Measurements from ENCODE around the gene TSPY8.
"Not testable (repeated sequence)": the region's sequence is repeated elsewhere in the genome, so short reads cannot be mapped to it uniquely, and the experiment has no call there.

Gene TSPY8, protein sequence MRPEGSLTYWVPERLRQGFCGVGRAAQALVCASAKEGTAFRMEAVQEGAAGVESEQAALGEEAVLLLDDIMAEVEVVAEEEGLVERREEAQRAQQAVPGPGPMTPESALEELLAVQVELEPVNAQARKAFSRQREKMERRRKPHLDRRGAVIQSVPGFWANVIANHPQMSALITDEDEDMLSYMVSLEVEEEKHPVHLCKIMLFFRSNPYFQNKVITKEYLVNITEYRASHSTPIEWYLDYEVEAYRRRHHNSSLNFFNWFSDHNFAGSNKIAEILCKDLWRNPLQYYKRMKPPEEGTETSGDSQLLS

DNA sequence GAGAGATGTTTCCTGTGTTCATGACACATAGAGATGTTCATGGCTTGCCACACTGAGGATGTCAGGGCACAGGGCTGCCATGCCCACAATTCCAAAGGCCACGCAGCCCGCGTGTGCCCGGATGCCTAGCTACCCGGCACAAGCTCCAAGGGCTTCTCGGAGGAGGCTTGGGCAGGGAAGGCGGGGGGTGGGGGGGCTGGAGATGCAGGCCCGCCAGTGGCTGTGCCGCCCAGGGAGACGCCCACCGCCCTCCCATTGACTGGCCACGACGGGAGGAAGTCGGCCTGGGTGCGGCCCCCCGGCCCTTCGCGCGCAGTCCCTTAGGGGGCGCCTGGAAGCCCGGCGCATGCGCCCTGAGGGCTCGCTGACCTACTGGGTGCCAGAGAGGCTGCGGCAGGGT, at the start of gene TSPY8:
TSS of gene TSPY8 (plus strand) at position 301 of the 400 bp plus-strand sequence. CDS start at position 347, 46 bp downstream.
- not testable (repeated sequence) for DNase-seq (ENCODE audit: low spot score)

DNA sequence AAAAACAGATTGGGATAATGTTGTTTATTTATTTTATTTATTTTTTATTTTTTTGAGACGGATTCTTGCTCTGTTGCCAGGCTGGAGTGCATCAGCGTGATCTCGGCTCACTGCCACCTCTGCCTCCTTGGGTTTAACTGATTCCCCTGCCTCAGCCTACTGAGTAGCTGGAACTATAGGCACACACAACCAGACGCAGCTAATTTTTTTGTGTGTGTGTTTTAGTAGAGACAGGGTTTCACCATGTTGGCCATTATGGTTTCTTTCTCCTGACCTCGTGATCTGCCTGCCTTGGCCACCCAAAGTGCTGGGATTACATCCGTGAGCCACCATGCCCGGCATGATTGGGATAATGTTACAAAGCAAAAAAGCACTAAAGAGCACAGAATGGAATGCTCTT, 36.6 kb upstream of the TSPY8 start:
- DNase-seq (ENCODE audit: low spot score), result no peak

DNA sequence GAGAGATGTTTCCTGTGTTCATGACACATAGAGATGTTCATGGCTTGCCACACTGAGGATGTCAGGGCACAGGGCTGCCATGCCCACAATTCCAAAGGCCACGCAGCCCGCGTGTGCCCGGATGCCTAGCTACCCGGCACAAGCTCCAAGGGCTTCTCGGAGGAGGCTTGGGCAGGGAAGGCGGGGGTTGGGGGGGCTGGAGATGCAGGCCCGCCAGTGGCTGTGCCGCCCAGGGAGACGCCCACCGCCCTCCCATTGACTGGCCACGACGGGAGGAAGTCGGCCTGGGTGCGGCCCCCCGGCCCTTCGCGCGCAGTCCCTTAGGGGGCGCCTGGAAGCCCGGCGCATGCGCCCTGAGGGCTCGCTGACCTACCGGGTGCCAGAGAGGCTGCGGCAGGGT, 20.4 kb upstream of the TSPY8 start, which contains the start of gene TSPY4:
TSS of gene TSPY4 (plus strand) at position 301 of the 400 bp plus-strand sequence. CDS start at position 347, 46 bp downstream.
- DNase-seq (ENCODE audit: low spot score), result not testable (repeated sequence)

DNA sequence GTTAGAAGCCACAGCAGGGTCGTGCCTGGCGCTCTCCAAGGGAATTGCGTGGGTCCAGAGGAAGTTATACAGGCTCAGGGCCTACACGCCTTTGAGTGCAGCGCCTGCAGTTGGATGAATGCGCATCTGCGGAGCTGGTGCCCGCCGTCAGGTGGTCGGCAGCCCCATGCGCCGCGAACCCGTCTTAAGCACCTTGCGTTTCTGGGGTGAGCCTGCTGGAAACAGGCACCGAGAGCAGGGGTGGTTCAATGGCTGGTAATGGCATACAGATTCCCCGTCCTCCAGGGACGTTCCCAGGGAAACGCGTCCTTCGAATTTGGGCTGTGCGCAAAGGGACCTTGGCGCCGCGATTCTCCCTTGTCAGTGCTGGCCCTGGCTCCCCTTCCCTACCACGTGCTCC, 38.9 kb downstream of the TSPY8 start:
- not testable (repeated sequence) for DNase-seq (ENCODE audit: low spot score)

DNA sequence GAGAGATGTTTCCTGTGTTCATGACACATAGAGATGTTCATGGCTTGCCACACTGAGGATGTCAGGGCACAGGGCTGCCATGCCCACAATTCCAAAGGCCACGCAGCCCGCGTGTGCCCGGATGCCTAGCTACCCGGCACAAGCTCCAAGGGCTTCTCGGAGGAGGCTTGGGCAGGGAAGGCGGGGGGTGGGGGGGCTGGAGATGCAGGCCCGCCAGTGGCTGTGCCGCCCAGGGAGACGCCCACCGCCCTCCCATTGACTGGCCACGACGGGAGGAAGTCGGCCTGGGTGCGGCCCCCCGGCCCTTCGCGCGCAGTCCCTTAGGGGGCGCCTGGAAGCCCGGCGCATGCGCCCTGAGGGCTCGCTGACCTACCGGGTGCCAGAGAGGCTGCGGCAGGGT, 40.5 kb downstream of the TSPY8 start, which contains the start of gene TSPY3:
TSS of gene TSPY3 (plus strand) at position 301 of the 400 bp plus-strand sequence. CDS start at position 347, 46 bp downstream.
- DNase-seq (ENCODE audit: low spot score), result not testable (repeated sequence)
